SK-N-SH (cell line): ENCODE measurements around the gene SYCE1L. TPM values are rescaled to one million over a fixed set of nuclear protein-coding genes. Genes with fewer than 3 reads are reported as not detected.

Experiments
- CTCF ChIA-PET: fragments of 300-600, 350-600 bp; formaldehyde crosslinking; extraction: SDS; loops from one replicate; lab custom pipeline; 2021; lab: Yijun Ruan, JAX
- POLR2A ChIA-PET: fragments of 350-600 bp; sonication (Branson Sonifier 250); formaldehyde crosslinking; extraction: SDS; loops from one replicate; lab custom pipeline; 2020; ENCODE audit warnings: antibody characterized with exemption, inconsistent platforms; lab: Yijun Ruan, JAX
- DNase-seq: peaks from one replicate; pipeline ENCODE4 v3.0.0; 2012
- H2AFZ ChIP-seq: fragments of 200-600 bp; sonication (generic); 2 replicates; pipeline ENCODE4 v1.8.1; 2016; ENCODE audit warnings: antibody characterized with exemption, mild to moderate bottlenecking, low read depth
- H3F3A ChIP-seq: fragments of 200-600 bp; sonication (generic); replicated peaks from 2 replicates; pipeline ENCODE3; 2016; ENCODE audit warnings: antibody characterized with exemption, mild to moderate bottlenecking; ENCODE audit not compliant: insufficient read depth
- H3K27ac ChIP-seq, 2 experiments: fragments of 200-500 bp in 1 of 2; fragments of 200-600 bp in 1 of 2; sonication (Bioruptor generic) in 1 of 2; sonication (generic), shearing (Covaris generic) in 1 of 2; 2 replicates each; pipeline versions ENCODE4 v1.5.1 to v1.6.1; 2014 to 2016; ENCODE audit warnings: low read depth in 2 of 2, inconsistent platforms in 1 of 2, low read length in 1 of 2, mild to moderate bottlenecking in 1 of 2, mixed read lengths in 1 of 2
- H3K27me3 ChIP-seq: fragments of 200-600 bp; sonication (generic), shearing (Covaris generic); 2 replicates; pipeline ENCODE4 v1.6.1; 2016; ENCODE audit warnings: mixed run types; ENCODE audit not compliant: insufficient read depth
- H3K36me3 ChIP-seq, 2 experiments: fragments of 200-500 bp in 1 of 2; fragments of 200-600 bp in 1 of 2; sonication (Bioruptor generic) in 1 of 2; sonication (generic) in 1 of 2; replicated peaks in 1 of 2; 2 replicates each; pipeline versions ENCODE3 to v1.5.1; 2014 to 2016; ENCODE audit warnings: low read length in 1 of 2, mild to moderate bottlenecking in 1 of 2; ENCODE audit not compliant: insufficient read depth in 2 of 2, control insufficient read depth in 1 of 2
- H3K4me1 ChIP-seq, 2 experiments: fragments of 200-500 bp in 1 of 2; fragments of 200-600 bp in 1 of 2; sonication (Bioruptor generic) in 1 of 2; sonication (generic), shearing (Covaris generic) in 1 of 2; 2 replicates each; pipeline versions ENCODE4 v1.5.1 to v1.6.1; 2014 to 2016; ENCODE audit warnings: low read depth in 1 of 2, low read length in 1 of 2, mixed run types in 1 of 2; ENCODE audit not compliant: insufficient read depth in 2 of 2, control insufficient read depth in 1 of 2
- H3K4me2 ChIP-seq: fragments of 200-600 bp; sonication (generic), shearing (Covaris generic); 2 replicates; pipeline ENCODE4 v1.6.1; 2017; ENCODE audit warnings: mixed run types
- H3K4me3 ChIP-seq, 2 experiments: fragments of 200-500 bp in 1 of 2; fragments of 200-600 bp in 1 of 2; sonication (Bioruptor generic) in 1 of 2; sonication (generic), shearing (Covaris generic) in 1 of 2; 2 replicates each; pipeline versions ENCODE4 v1.5.1 to v1.8.1; 2014 to 2016; ENCODE audit warnings: low read depth in 2 of 2, inconsistent platforms in 1 of 2, low read length in 1 of 2, mild to moderate bottlenecking in 1 of 2, mixed read lengths in 1 of 2, moderate library complexity in 1 of 2
- H3K79me2 ChIP-seq: fragments of 200-600 bp; sonication (generic); 2 replicates; pipeline ENCODE4 v1.8.1; 2017; ENCODE audit warnings: mild to moderate bottlenecking; ENCODE audit not compliant: insufficient read depth
- H3K9ac ChIP-seq: fragments of 200-600 bp; sonication (generic); 2 replicates; pipeline ENCODE4 v1.6.1; 2017; ENCODE audit warnings: mixed run types
- H3K9me2 ChIP-seq: fragments of 200-600 bp; sonication (generic); 2 replicates; pipeline ENCODE4 v1.6.1; 2017; ENCODE audit warnings: mixed run types
- H3K9me3 ChIP-seq: fragments of 200-600 bp; sonication (generic); 2 replicates; pipeline ENCODE4 v1.6.1; 2017; ENCODE audit warnings: mixed run types, mild to moderate bottlenecking, moderate library complexity
- H4K20me1 ChIP-seq: fragments of 200-600 bp; sonication (generic); 2 replicates; pipeline ENCODE4 v1.6.1; 2017; ENCODE audit warnings: mild to moderate bottlenecking, mixed run types; ENCODE audit not compliant: insufficient read depth
- CHD2 ChIP-seq: fragments of 150-350 bp; IDR thresholded peaks from 2 replicates; pipeline ENCODE4 v1.6.1; 2018; ENCODE audit warnings: low read length; ENCODE audit not compliant: partially characterized antibody
- ELF1 ChIP-seq: IDR thresholded peaks from 2 replicates; pipeline ENCODE4 v1.4.0; 2012
- EP300 ChIP-seq, 2 experiments: IDR thresholded peaks; 2 replicates each; pipeline versions ENCODE4 v1.4.0 to v1.6.1; 2012; ENCODE audit warnings: borderline replicate concordance in 1 of 2, low read depth in 1 of 2, low read length in 1 of 2
- EZH2phosphoT487 ChIP-seq: fragments of 200-600 bp; sonication (generic); IDR thresholded peaks from 2 replicates; pipeline ENCODE4 v1.6.1; 2017; ENCODE audit warnings: low read depth, mixed run types, mild to moderate bottlenecking, antibody characterized with exemption, moderate library complexity, borderline replicate concordance
- FOSL2 ChIP-seq: IDR thresholded peaks from 2 replicates; pipeline ENCODE4 v1.4.0; 2012; ENCODE audit warnings: low read depth, mild to moderate bottlenecking, moderate library complexity, borderline replicate concordance
- FOXJ3 ChIP-seq: sonication (generic); formaldehyde crosslinking; IDR thresholded peaks from 2 replicates; pipeline ENCODE4 v1.5.1; 2020; ENCODE audit warnings: mild to moderate bottlenecking, missing genetic modification reagents
- GATA2 ChIP-seq: sonication (generic); formaldehyde crosslinking; IDR thresholded peaks from 2 replicates; pipeline ENCODE4 v1.5.0; 2020; ENCODE audit warnings: mild to moderate bottlenecking, missing genetic modification reagents
- MEF2A ChIP-seq: IDR thresholded peaks from 2 replicates; pipeline ENCODE4 v1.4.0; 2012; ENCODE audit warnings: low read depth, borderline replicate concordance
- MXI1 ChIP-seq: IDR thresholded peaks from 2 replicates; pipeline ENCODE4 v1.6.1; 2012; ENCODE audit warnings: mild to moderate bottlenecking, low read depth, low read length, improper control_type of control experiment
- NFIC ChIP-seq: IDR thresholded peaks from 2 replicates; pipeline ENCODE4 v1.4.0; 2012; ENCODE audit warnings: borderline replicate concordance
- POLR2AphosphoS5 ChIP-seq: IDR thresholded peaks from 2 replicates; pipeline ENCODE4 v1.6.1; 2012; ENCODE audit warnings: low read depth, low read length
- RAD21 ChIP-seq: IDR thresholded peaks from 2 replicates; pipeline ENCODE4 v1.6.1; 2012; ENCODE audit warnings: mild to moderate bottlenecking, low read length
- RCOR1 ChIP-seq: fragments of 150-350 bp; IDR thresholded peaks from 2 replicates; pipeline ENCODE4 v1.6.1; 2017; ENCODE audit warnings: antibody characterized with exemption, low read length
- RFX5 ChIP-seq: IDR thresholded peaks from 2 replicates; pipeline ENCODE4 v1.6.1; 2012; ENCODE audit warnings: mild to moderate bottlenecking, improper control_type of control experiment, low read length
- RXRA ChIP-seq: IDR thresholded peaks from 2 replicates; pipeline ENCODE4 v1.4.0; 2012; ENCODE audit warnings: low read depth, mild to moderate bottlenecking, borderline replicate concordance
- SMC3 ChIP-seq: IDR thresholded peaks from 2 replicates; pipeline ENCODE4 v1.6.1; 2012; ENCODE audit warnings: low read depth, low read length, improper control_type of control experiment
- TAF1 ChIP-seq: IDR thresholded peaks from 2 replicates; pipeline ENCODE4 v1.6.1; 2012; ENCODE audit warnings: low read depth, mild to moderate bottlenecking, low read length, moderate library complexity, borderline replicate concordance
- TCF12 ChIP-seq: IDR thresholded peaks from 2 replicates; pipeline ENCODE4 v1.4.0; 2012
- TEAD4 ChIP-seq: IDR thresholded peaks from 2 replicates; pipeline ENCODE4 v1.4.0; 2012; ENCODE audit warnings: mild to moderate bottlenecking, borderline replicate concordance; ENCODE audit not compliant: insufficient read depth
- YY1 ChIP-seq: IDR thresholded peaks from 2 replicates; pipeline ENCODE4 v1.4.0; 2012; ENCODE audit warnings: low read depth, mild to moderate bottlenecking
- WGBS: methylation state at CpG from one replicate; pipeline ENCODE4 v1.1.6; 2017; ENCODE audit warnings: low lambda C conversion rate; 5-methylcytosine and 5-hydroxymethylcytosine counted together
- polyA plus RNA-seq, 3 experiments: library from polyadenylated mRNA; depleted of rRNA; stranded (reverse); fragments of >200 nt; gene quantifications; 2 replicates each; pipeline ENCODE4 v1.2.3, GENCODE V29; 2012
- TF ChIP-seq, protein P1 (sequence below): IDR thresholded peaks from 2 replicates; pipeline ENCODE4 v1.4.0; 2012; ENCODE audit warnings: low read depth, borderline replicate concordance
- TF ChIP-seq, protein P2 (sequence below): fragments of 200-600 bp; sonication (generic); IDR thresholded peaks from 2 replicates; pipeline ENCODE4 v1.6.1; 2017; ENCODE audit warnings: antibody characterized with exemption, mild to moderate bottlenecking, moderate library complexity
- TF ChIP-seq, protein P3 (sequence below): IDR thresholded peaks from 2 replicates; pipeline ENCODE4 v1.4.0; 2012; ENCODE audit warnings: low read depth
- TF ChIP-seq, protein P4 (sequence below): IDR thresholded peaks from 2 replicates; pipeline ENCODE4 v1.4.0; 2012; ENCODE audit warnings: low read depth, borderline replicate concordance
- TF ChIP-seq, protein P5 (sequence below): fragments of 150-350 bp; IDR thresholded peaks from 2 replicates; pipeline ENCODE4 v1.6.1; 2016; ENCODE audit warnings: mild to moderate bottlenecking, low read depth, low read length
- TF ChIP-seq, protein P6 (sequence below): fragments of 150-350 bp; IDR thresholded peaks from 2 replicates; pipeline ENCODE4 v1.6.1; 2017; ENCODE audit warnings: antibody characterized with exemption, low read length, low read depth, borderline replicate concordance

The SYCE1L gene
- polyA plus RNA-seq, 1 of the 3 experiments (the other 2 are of a cell fraction), result 3.5 TPM

DNA sequence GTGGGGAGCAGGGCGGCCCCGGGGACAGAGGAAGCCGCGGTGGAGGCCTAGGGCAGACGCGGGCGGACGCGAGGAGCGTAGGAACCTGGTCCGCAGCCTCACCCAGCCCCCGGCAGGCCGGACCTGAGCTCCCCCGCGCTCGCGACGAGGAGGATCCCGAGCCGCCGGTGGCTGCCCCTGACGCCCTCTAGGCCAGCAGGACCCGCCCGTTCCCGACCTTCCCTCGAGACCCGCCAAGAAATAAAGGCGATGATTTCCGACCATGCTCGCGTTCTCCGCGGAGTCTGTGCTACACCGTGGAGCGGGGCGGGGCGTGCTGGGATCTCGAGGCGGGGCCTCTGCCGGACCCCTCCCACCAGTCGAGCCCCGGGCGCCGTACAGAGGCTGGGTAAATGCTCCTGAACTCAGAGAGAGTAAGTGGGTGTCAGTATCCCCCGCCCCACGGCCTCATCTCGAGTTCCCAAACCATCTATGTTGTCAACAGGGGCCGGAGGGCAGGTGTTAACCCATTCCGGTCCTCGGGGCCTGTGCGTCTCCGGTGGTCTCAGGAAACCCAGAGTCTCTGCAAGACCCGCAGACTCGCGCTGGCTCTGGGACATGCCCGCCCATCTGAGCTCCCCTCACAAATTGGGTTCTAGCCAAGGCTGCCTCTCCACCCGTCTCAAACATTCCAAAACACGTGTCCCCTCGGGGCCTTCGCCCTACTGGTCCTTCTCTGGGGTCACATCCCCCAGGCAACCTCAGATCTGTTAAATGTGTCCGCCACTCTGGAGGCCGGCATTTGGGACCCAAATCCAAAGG lies 13.7 kb downstream of the SYCE1L start:
- CTCF ChIA-PET, result interaction anchor here (0.6 to 1.3 kb wide), 4 partner anchors 17 to 371 kb away, joined by 3 to 4 read pairs (median 3); no protein-coding TSS in a partner anchor
- peaks cover 0 to 13% of the 10 kb centered on the region in 2 experiments; a peak in 1 of 4 replicates for H3K4me1 ChIP-seq
- H3K27me3 ChIP-seq, result no peaks in the 10 kb centered on the region
- DNase-seq, result peak; percentile 89
- H3F3A ChIP-seq, result peaks cover 19% of the 10 kb centered on the region
- no peaks in the 10 kb centered on the region for H3K9me3 ChIP-seq
- no peaks in the 10 kb centered on the region for H3K79me2 ChIP-seq
- peak overlapping the region; percentile 67 to 69 for H3K4me3 ChIP-seq
- H4K20me1 ChIP-seq, result no peaks in the 10 kb centered on the region
- 16% methylated on average over 28 of the region's 62 CpGs for WGBS
- POLR2A ChIA-PET, result interaction anchor here (0.6 to 1.5 kb wide), 4 partner anchors 16 to 175 kb away, joined by 3 to 6 read pairs (median 4); partner anchors contain the start of gene MON1B
- H3K27ac ChIP-seq, result peak overlapping the region; percentile 72 to 78
- H2AFZ ChIP-seq, result peak overlapping the region; percentile 88
- peak overlapping the region; percentile 82 for H3K9ac ChIP-seq
- H3K36me3 ChIP-seq, result no peaks in the 10 kb centered on the region
- H3K9me2 ChIP-seq, result no peaks in the 10 kb centered on the region
- H3K4me2 ChIP-seq, result peak overlapping the region; percentile 90
- TF ChIP-seq SMC3 (no peak), TEAD4 (no peak), FOSL2 (no peak), TAF1 (no peak), CHD2 (no peak), FOXJ3 (CRISPR knock-in tag) (no peak), NFIC (no peak), TCF12 (no peak), POLR2AphosphoS5 (peak; percentile 33; the same call in 1 of the 2 replicates), YY1 (0 out of 2 replicates have a peak, but pooled peaks have one; percentile 10), RXRA (no peak), GATA2 (CRISPR knock-in tag) (no peak), EZH2phosphoT487 (no peak), ELF1 (no peak), MXI1 (peak; percentile 46; the same call in 1 of the 2 replicates), EP300 (IDR thresholded peaks at IDR 0.05; ENCODE audit: borderline replicate concordance in 1 of 2, low read depth in 1 of 2, low read length in 1 of 2) (no peak), RAD21 (no peak), MEF2A (no peak), RFX5 (no peak), RCOR1 (no peak)
- TF ChIP-seq, protein P1, sequence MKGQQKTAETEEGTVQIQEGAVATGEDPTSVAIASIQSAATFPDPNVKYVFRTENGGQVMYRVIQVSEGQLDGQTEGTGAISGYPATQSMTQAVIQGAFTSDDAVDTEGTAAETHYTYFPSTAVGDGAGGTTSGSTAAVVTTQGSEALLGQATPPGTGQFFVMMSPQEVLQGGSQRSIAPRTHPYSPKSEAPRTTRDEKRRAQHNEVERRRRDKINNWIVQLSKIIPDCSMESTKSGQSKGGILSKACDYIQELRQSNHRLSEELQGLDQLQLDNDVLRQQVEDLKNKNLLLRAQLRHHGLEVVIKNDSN, result no peak
- TF ChIP-seq, protein P2, sequence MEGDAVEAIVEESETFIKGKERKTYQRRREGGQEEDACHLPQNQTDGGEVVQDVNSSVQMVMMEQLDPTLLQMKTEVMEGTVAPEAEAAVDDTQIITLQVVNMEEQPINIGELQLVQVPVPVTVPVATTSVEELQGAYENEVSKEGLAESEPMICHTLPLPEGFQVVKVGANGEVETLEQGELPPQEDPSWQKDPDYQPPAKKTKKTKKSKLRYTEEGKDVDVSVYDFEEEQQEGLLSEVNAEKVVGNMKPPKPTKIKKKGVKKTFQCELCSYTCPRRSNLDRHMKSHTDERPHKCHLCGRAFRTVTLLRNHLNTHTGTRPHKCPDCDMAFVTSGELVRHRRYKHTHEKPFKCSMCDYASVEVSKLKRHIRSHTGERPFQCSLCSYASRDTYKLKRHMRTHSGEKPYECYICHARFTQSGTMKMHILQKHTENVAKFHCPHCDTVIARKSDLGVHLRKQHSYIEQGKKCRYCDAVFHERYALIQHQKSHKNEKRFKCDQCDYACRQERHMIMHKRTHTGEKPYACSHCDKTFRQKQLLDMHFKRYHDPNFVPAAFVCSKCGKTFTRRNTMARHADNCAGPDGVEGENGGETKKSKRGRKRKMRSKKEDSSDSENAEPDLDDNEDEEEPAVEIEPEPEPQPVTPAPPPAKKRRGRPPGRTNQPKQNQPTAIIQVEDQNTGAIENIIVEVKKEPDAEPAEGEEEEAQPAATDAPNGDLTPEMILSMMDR, result no peak
- TF ChIP-seq, protein P3, sequence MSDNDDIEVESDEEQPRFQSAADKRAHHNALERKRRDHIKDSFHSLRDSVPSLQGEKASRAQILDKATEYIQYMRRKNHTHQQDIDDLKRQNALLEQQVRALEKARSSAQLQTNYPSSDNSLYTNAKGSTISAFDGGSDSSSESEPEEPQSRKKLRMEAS, result peak; percentile 45; the same call in 1 of the 2 replicates
- TF ChIP-seq, protein P4, sequence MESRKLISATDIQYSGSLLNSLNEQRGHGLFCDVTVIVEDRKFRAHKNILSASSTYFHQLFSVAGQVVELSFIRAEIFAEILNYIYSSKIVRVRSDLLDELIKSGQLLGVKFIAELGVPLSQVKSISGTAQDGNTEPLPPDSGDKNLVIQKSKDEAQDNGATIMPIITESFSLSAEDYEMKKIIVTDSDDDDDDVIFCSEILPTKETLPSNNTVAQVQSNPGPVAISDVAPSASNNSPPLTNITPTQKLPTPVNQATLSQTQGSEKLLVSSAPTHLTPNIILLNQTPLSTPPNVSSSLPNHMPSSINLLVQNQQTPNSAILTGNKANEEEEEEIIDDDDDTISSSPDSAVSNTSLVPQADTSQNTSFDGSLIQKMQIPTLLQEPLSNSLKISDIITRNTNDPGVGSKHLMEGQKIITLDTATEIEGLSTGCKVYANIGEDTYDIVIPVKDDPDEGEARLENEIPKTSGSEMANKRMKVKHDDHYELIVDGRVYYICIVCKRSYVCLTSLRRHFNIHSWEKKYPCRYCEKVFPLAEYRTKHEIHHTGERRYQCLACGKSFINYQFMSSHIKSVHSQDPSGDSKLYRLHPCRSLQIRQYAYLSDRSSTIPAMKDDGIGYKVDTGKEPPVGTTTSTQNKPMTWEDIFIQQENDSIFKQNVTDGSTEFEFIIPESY, result no peak
- TF ChIP-seq, protein P5, sequence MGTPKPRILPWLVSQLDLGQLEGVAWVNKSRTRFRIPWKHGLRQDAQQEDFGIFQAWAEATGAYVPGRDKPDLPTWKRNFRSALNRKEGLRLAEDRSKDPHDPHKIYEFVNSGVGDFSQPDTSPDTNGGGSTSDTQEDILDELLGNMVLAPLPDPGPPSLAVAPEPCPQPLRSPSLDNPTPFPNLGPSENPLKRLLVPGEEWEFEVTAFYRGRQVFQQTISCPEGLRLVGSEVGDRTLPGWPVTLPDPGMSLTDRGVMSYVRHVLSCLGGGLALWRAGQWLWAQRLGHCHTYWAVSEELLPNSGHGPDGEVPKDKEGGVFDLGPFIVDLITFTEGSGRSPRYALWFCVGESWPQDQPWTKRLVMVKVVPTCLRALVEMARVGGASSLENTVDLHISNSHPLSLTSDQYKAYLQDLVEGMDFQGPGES, result no peak
- TF ChIP-seq, protein P6, sequence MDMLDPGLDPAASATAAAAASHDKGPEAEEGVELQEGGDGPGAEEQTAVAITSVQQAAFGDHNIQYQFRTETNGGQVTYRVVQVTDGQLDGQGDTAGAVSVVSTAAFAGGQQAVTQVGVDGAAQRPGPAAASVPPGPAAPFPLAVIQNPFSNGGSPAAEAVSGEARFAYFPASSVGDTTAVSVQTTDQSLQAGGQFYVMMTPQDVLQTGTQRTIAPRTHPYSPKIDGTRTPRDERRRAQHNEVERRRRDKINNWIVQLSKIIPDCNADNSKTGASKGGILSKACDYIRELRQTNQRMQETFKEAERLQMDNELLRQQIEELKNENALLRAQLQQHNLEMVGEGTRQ, result no peak
